Uterus (tissue), 2 donors: ENCODE results near the gene XXYLT1.

Source experiments
- POLR2A ChIP-seq, 2 donors: fragments of 450-650 bp; IDR thresholded peaks; one replicate each; pipeline ENCODE4 v1.6.1; 2016; ENCODE audit warnings: antibody characterized with exemption in 2 of 2, mild to moderate bottlenecking in 1 of 2, moderate library complexity in 1 of 2
- TF ChIP-seq, protein P1 (sequence below), 4 experiments: fragments of 200-600 bp in 2 of 4; fragments of 450-650 bp in 2 of 4; sonication (generic) in 2 of 4; IDR thresholded peaks; one replicate each; pipeline ENCODE4 v1.5.1; 2016 to 2019; ENCODE audit warnings: antibody characterized with exemption in 4 of 4, mild to moderate bottlenecking in 2 of 4, moderate library complexity in 1 of 4

DNA sequence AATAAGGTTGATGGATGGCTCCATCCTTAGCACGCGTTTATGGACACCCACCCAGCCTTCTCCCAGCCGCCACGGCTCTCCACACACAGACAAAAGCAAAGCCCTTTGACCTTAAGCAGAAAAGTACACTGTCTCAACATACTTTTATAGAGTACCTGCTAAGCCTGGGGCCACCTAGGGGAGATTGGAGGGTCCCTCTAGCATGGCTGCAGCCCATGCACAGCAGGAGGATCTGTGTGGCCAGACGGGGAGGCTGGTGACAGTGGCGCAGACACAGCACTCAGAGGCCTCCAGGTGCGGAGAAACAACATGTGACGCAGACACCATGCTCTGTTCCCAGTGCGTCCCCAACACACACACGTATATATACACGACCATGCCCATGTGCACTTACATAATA, 174.9 kb downstream of the XXYLT1 start:
- no peak for TF ChIP-seq POLR2A (IDR thresholded peaks at IDR 0.05)
- TF ChIP-seq, protein P1, sequence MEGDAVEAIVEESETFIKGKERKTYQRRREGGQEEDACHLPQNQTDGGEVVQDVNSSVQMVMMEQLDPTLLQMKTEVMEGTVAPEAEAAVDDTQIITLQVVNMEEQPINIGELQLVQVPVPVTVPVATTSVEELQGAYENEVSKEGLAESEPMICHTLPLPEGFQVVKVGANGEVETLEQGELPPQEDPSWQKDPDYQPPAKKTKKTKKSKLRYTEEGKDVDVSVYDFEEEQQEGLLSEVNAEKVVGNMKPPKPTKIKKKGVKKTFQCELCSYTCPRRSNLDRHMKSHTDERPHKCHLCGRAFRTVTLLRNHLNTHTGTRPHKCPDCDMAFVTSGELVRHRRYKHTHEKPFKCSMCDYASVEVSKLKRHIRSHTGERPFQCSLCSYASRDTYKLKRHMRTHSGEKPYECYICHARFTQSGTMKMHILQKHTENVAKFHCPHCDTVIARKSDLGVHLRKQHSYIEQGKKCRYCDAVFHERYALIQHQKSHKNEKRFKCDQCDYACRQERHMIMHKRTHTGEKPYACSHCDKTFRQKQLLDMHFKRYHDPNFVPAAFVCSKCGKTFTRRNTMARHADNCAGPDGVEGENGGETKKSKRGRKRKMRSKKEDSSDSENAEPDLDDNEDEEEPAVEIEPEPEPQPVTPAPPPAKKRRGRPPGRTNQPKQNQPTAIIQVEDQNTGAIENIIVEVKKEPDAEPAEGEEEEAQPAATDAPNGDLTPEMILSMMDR (IDR thresholded peaks at IDR 0.05) = no peak
